ENCODE data around the gene FHDC1.
"Not testable (repeated sequence)": the region's sequence is repeated elsewhere in the genome, so short reads cannot be mapped to it uniquely, and the experiment has no call there.

FHDC1 gene, protein sequence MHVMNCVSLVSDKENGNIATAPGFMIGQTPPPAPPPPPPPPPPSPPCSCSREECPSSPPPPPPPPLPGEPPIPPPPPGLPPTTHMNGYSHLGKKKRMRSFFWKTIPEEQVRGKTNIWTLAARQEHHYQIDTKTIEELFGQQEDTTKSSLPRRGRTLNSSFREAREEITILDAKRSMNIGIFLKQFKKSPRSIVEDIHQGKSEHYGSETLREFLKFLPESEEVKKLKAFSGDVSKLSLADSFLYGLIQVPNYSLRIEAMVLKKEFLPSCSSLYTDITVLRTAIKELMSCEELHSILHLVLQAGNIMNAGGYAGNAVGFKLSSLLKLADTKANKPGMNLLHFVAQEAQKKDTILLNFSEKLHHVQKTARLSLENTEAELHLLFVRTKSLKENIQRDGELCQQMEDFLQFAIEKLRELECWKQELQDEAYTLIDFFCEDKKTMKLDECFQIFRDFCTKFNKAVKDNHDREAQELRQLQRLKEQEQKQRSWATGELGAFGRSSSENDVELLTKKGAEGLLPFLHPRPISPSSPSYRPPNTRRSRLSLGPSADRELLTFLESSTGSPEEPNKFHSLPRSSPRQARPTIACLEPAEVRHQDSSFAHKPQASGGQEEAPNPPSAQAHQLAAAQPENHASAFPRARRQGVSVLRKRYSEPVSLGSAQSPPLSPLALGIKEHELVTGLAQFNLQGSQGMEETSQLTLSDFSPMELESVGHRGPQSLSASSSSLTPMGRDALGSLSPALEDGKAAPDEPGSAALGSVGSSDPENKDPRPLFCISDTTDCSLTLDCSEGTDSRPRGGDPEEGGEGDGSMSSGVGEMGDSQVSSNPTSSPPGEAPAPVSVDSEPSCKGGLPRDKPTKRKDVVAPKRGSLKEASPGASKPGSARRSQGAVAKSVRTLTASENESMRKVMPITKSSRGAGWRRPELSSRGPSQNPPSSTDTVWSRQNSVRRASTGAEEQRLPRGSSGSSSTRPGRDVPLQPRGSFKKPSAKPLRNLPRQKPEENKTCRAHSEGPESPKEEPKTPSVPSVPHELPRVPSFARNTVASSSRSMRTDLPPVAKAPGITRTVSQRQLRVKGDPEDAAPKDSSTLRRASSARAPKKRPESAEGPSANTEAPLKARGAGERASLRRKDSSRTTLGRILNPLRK

DNA sequence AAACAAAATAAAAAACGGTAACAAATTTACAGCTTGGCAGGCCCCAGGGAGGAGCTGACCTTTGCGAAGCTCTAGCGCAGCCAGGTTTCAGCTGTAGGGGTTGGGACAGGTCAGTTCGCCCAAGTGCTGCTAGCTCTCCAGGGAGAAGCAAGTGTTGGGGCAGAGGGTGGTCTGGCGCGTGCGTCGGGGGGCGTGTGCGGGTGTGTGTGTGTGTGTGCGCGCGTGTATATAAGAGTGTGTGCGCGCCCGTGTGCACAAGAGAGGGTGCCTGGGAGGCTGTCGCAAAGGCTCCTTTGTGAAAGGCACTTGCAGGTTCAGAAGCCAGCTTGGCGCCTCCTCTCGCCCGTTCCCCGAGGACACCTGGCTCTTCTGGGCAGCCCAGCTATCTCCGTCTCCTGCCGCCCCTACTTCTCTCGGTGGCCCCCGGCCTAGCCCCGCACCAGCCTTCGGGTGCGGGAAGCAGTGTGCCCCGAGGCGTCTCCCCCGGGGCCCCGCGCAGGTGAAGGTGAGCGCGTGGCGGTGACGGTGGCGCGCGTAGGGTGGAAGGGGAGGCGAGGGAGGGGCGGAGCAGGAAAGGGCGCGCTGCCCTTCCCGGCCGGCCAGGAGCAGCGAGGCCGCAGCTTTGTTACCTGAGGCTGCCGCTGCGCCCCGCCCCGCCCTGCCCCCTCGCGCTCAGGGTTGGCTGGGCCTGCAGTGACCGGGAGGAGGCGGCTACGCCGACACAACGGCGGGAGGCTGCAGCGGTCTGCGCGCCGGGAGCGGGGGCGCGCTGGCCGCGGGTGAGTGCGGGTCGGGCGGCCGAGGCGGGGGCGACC is at the start of gene FHDC1:
Gene FHDC1 (plus strand): TSS at position 693 of the 815 bp plus-strand sequence. CDS start 6,735 bp downstream, outside the sequence.
- no peak for DNase-seq (ENCODE audit: low spot score)

GRCh38 chr4:152887981-152888380 is 48.1 kb upstream of the FHDC1 start:
- no peak for DNase-seq (ENCODE audit: low spot score)

GRCh38 chr4:152892974-152893373 is 43.1 kb upstream of the FHDC1 start:
- DNase-seq (ENCODE audit: low spot score): no peak

GRCh38 chr4:152894673-152895072 is 41.5 kb upstream of the FHDC1 start:
- DNase-seq (ENCODE audit: low spot score): no peak

GRCh38 chr4:152896811-152897210 is 39.3 kb upstream of the FHDC1 start:
- DNase-seq (ENCODE audit: low spot score): no peak

DNA sequence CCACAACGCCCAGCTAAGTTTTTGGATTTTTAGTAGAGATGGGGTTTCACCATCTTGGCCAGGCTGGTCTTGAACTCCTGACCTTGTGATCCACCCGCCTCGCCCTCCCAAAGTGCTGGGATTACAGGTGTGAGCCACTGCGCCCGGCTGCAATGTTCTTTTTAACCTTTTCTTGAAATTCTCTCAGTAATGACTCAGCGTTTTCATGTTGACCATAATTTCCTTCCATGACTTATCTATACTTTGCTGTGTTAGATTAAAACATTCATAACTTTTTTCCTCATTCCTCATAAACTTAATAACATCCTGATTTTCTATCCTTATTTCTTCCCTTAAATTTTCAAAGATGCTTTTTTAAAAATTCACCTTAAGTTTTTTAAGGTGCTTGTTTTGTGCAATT is 38.0 kb upstream of the FHDC1 start:
- not testable (repeated sequence) for DNase-seq (ENCODE audit: low spot score)

DNA sequence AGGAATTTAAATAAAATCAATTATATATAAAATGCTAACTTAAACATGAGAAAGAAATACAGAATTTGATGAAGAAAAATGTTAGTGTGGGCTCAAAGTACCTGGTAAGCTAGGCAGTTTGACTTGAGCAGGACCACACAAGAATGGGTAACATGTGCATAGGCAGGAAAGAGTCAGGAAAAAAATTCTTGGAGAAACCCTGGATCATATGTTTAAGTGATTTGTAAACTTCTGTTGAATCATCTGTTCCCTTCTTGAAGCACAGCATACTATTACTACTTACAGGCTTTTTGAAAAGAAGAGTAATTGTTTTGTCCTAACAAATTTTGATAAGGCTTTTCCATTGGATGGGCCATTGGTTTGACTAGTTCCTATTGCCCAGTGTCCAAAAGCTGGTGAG is 37.5 kb upstream of the FHDC1 start:
- no peak for DNase-seq (ENCODE audit: low spot score)

DNA sequence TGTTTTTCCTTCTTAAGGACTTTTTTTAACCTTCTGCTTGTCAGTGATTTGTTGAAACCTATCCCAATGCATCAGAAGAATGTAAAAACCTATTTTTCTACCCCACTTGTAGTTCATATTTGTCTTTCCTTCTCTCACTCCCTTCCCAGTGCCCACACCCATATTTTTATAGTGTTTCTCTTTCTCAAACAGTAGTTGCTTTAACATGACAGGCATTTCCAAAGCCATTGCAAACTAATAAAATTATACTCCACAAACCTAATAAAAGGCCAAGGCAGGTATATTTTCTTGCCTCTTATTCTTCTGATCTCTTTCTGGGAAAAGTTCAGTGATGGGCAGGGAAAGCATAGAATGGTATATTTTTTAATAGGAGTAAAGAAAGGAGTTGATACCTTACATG is 35.7 kb upstream of the FHDC1 start:
- no peak for DNase-seq (ENCODE audit: low spot score)

DNA sequence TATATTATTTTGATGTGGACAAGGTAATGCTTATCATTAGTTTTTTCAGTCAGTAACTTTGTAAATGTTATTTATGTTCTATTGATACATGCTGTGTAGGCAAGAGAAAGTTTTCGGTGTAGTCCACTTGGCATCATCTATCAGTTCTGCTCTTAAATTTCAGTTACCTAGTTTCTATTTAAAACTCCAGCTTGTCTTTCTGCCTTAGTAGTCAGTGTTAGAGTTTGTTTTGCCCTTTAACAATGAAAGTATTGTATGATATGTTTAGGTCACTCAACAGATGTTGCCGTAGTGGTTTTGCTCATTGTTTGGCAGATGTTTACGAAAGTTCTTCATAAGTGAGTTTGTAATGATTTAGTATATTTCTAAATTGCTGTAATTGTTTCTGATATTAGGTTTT is 34.9 kb upstream of the FHDC1 start:
- DNase-seq (ENCODE audit: low spot score): no peak

DNA sequence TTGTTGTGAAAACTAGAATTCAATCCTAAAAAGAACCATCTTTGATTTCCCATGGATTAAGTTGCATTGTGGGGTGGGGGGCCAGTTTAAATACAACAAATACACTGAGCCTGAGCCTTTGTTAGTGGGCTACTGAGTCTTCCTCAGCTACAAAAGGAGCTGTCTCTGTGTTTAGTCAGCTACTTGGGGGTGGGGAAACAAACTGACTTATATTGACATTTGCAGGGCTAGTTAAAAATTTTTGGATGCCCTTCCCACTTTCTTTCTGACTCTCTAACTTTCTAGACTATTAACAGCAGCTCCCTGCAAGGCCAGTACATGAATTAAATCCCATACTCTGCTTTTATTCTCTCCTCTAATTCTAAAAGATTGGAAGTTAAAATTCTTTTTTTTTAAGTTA is 32.5 kb upstream of the FHDC1 start:
- DNase-seq (ENCODE audit: low spot score): no peak

- no peak for DNase-seq (ENCODE audit: low spot score)
Observed at GRCh38 chr4:152909901-152910300, 26.2 kb upstream of the FHDC1 start.

GRCh38 chr4:152910521-152910920 is 25.6 kb upstream of the FHDC1 start:
- DNase-seq (ENCODE audit: low spot score): no peak

GRCh38 chr4:152917543-152918395 is 18.4 kb upstream of the FHDC1 start:
- no peak for DNase-seq (ENCODE audit: low spot score)

GRCh38 chr4:152919826-152920225 is 16.3 kb upstream of the FHDC1 start:
- DNase-seq (ENCODE audit: low spot score): no peak

GRCh38 chr4:152920768-152921167 is 15.4 kb upstream of the FHDC1 start:
- no peak for DNase-seq (ENCODE audit: low spot score)

DNA sequence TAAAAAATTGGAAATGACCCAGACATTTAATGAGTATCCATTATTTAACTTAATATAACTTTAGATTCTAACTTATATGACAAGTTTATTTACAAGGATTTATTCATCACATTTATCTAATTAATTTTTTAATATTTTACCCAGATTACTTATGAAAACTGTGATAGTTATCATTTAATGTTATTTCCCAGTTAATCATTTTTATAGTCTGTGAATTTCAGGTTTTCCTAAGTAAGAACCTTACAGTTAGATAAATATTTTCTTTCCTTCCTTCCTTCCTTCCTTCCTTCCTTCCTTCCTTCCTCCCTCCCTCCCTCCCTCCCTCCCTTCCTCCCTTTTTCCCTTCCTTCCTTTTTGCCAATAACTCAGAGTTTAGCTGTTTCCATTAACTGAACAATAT is 14.8 kb upstream of the FHDC1 start:
- no peak for DNase-seq (ENCODE audit: low spot score)

GRCh38 chr4:152925851-152926250 is 10.3 kb upstream of the FHDC1 start:
- DNase-seq (ENCODE audit: low spot score): no peak

- DNase-seq (ENCODE audit: low spot score): no peak
Observed at GRCh38 chr4:152926959-152927358, 9.2 kb upstream of the FHDC1 start.

DNA sequence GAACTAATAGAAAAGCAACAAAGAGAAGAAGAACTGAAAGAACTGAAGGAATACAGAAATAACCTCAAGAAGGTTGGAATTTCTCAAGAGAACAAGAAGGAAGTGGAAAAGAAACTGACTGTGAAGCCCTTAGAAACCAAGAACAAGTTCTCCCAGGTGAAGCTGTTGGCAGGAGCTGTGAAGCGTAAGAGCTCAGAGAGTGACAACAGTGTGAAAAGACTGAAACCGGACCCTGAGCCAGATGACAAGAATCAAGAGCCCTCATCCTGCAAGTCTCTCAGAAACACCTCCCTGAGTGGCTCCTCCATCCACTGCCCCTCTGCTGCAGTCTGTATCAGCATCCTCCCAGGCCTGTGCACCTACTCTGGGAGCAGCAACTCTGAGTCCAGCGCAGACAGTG is 8.4 kb upstream of the FHDC1 start:
- DNase-seq (ENCODE audit: low spot score): no peak

DNA sequence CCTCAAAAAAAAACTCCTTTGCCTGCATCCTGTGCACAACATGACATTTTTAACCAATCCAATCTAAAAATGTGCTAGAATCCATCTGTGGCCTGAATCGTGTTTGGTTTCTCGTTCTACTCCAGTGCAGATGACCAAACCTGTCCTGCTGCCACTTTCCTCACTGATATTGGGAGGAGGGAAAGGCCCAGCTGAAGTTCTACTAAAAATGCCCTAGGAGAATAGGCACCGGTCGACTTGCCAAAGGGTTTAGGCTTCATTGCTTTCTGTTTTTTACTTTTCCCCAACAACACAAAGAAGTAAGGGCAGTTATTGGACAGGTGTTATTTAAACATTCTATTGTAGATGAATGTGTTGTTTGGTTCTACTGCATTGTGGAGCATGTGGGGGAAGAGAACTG is 7.8 kb upstream of the FHDC1 start:
- no peak for DNase-seq (ENCODE audit: low spot score)

GRCh38 chr4:152929888-152930287 is 6.2 kb upstream of the FHDC1 start:
- no peak for DNase-seq (ENCODE audit: low spot score)
